SK-N-MC (cell line): ENCODE results near the gene PRKN.

Source experiments
- DNase-seq: peaks from one replicate; pipeline ENCODE4 v3.0.0-alpha.2; 2011; ENCODE audit warnings: low read depth, low spot score
- H3K27ac ChIP-seq: fragments of 200-600 bp; sonication (generic); 2 replicates; pipeline ENCODE4 v1.5.1; 2016; ENCODE audit warnings: mixed run types
- H3K36me3 ChIP-seq: fragments of 200-600 bp; sonication (generic); 2 replicates; pipeline ENCODE4 v1.6.1; 2017; ENCODE audit warnings: antibody characterized with exemption, low read length, mixed read lengths; ENCODE audit not compliant: insufficient read depth
- H3K4me3 ChIP-seq: fragments of 200-600 bp; sonication (generic); 2 replicates; pipeline ENCODE4 v1.5.1; 2016
- H3K9ac ChIP-seq: fragments of 200-600 bp; sonication (generic); 2 replicates; pipeline ENCODE4 v1.8.0; 2017; ENCODE audit warnings: mixed run types, mixed read lengths; ENCODE audit not compliant: insufficient read length
- H3K9me3 ChIP-seq: fragments of 200-600 bp; sonication (generic); 2 replicates; pipeline ENCODE4 v1.6.1; 2017; ENCODE audit warnings: low read depth, mild to moderate bottlenecking, antibody characterized with exemption, low read length, moderate library complexity, mixed read lengths
- EZH2 ChIP-seq: fragments of 200-600 bp; sonication (generic); IDR thresholded peaks from one replicate; pipeline ENCODE4 v1.6.1; 2017; ENCODE audit warnings: antibody characterized with exemption
- FOXP2 ChIP-seq: optimal IDR thresholded peaks from 2 replicates; pipeline ENCODE3; 2011; ENCODE audit warnings: mild to moderate bottlenecking, moderate library complexity; ENCODE audit not compliant: insufficient read depth; ENCODE audit errors: extremely low read length, control extremely low read depth
- POLR2AphosphoS5 ChIP-seq: IDR thresholded peaks from 2 replicates; pipeline ENCODE4 v1.6.1; 2012; ENCODE audit warnings: mild to moderate bottlenecking, low read depth, low read length, borderline replicate concordance

PRKN gene

GRCh38 chr6:162140251-162140852, 587.2 kb downstream of the PRKN start:
- Histone ChIP-seq H3K27ac (no peak overlapping the region), H3K36me3 (no peaks in the 10 kb centered on the region), H3K9me3 (no peaks in the 10 kb centered on the region), H3K4me3 (no peak overlapping the region), H3K9ac (no peak overlapping the region)
- no peak for DNase-seq
- TF ChIP-seq EZH2: no peak
- TF ChIP-seq FOXP2: no peak

- no peak overlapping the region for H3K27ac ChIP-seq
- H3K36me3 ChIP-seq: no peaks in the 10 kb centered on the region
- TF ChIP-seq EZH2: no peak
- no peaks in the 10 kb centered on the region for H3K9me3 ChIP-seq
- H3K9ac ChIP-seq: no peak overlapping the region
- no peak for DNase-seq
- H3K4me3 ChIP-seq: no peak overlapping the region
These were observed 601.9 kb downstream of the PRKN start for GRCh38 chr6:162125659-162126058.

GRCh38 chr6:162124710-162125435, 602.7 kb downstream of the PRKN start:
- Histone ChIP-seq H3K9ac (no peak overlapping the region), H3K9me3 (no peaks in the 10 kb centered on the region), H3K4me3 (no peak overlapping the region), H3K36me3 (no peaks in the 10 kb centered on the region), H3K27ac (no peak overlapping the region)
- DNase-seq: no peak
- TF ChIP-seq FOXP2: no peak
- TF ChIP-seq POLR2AphosphoS5: no peak
- no peak for TF ChIP-seq EZH2

- Histone ChIP-seq H3K9ac (no peak overlapping the region), H3K27ac (no peak overlapping the region), H3K9me3 (no peaks in the 10 kb centered on the region), H3K4me3 (no peak overlapping the region), H3K36me3 (no peaks in the 10 kb centered on the region)
- DNase-seq: no peak
- TF ChIP-seq POLR2AphosphoS5 (no peak), FOXP2 (no peak), EZH2 (no peak)
These were observed 603.8 kb downstream of the PRKN start for GRCh38 chr6:162123797-162124196.

- no peak for TF ChIP-seq FOXP2
- TF ChIP-seq EZH2: no peak
- no peak for TF ChIP-seq POLR2AphosphoS5
- Histone ChIP-seq H3K4me3 (peak overlapping the region; percentile 60), H3K9me3 (no peaks in the 10 kb centered on the region), H3K9ac (peak overlapping the region; percentile 28), H3K36me3 (no peaks in the 10 kb centered on the region), H3K27ac (peak overlapping the region; percentile 54; the same call in 1 of the 2 replicates)
- DNase-seq: peak; percentile 24
These were observed 608.2 kb downstream of the PRKN start for GRCh38 chr6:162119341-162119740.

GRCh38 chr6:162118706-162119105, 608.9 kb downstream of the PRKN start:
- H3K4me3 ChIP-seq: peak overlapping the region; percentile 60; the same call in 1 of the 2 replicates
- H3K36me3 ChIP-seq: no peaks in the 10 kb centered on the region
- H3K9ac ChIP-seq: no peak overlapping the region
- peak overlapping the region; percentile 54; the same call in 1 of the 2 replicates for H3K27ac ChIP-seq
- TF ChIP-seq EZH2 (no peak), FOXP2 (no peak), POLR2AphosphoS5 (no peak)
- no peaks in the 10 kb centered on the region for H3K9me3 ChIP-seq
- DNase-seq: no peak

GRCh38 chr6:162116902-162117525, 610.6 kb downstream of the PRKN start:
- no peak overlapping the region for H3K27ac ChIP-seq

GRCh38 chr6:162109480-162110050, 618.0 kb downstream of the PRKN start:
- no peak overlapping the region for H3K4me3 ChIP-seq
- H3K9me3 ChIP-seq: no peaks in the 10 kb centered on the region
- no peak overlapping the region for H3K9ac ChIP-seq
- H3K36me3 ChIP-seq: no peaks in the 10 kb centered on the region
- TF ChIP-seq FOXP2 (no peak), EZH2 (no peak), POLR2AphosphoS5 (no peak)
- no peak for DNase-seq
- H3K27ac ChIP-seq: no peak overlapping the region

More at GRCh38 chr6:162116902-162117525, 610.6 kb downstream of the PRKN start:
- Histone ChIP-seq H3K36me3 (no peaks in the 10 kb centered on the region), H3K9ac (no peak overlapping the region), H3K4me3 (no peak overlapping the region), H3K9me3 (no peaks in the 10 kb centered on the region)
- no peak for DNase-seq
- no peak for TF ChIP-seq POLR2AphosphoS5
- TF ChIP-seq EZH2: no peak
- TF ChIP-seq FOXP2: no peak
